Thyroid gland (tissue), 4 donors: ENCODE measurements around the gene TBX2. TPM values are rescaled to one million over a fixed set of nuclear protein-coding genes. Genes with fewer than 3 reads are reported as not detected.

Experiments
- DNase-seq, 2 donors: peaks; one replicate each; pipeline ENCODE4 v3.0.0-alpha.2; 2019
- H3K27ac ChIP-seq, 3 donors: fragments of 200-600 bp; sonication (generic); 1 replicate in 2 of 3; 2 replicates in 1 of 3; pipeline ENCODE4 v1.5.1; 2016 to 2019; ENCODE audit warnings: mild to moderate bottlenecking in 1 of 3, moderate library complexity in 1 of 3
- H3K27me3 ChIP-seq: fragments of 200-600 bp; sonication (generic); one replicate; pipeline ENCODE4 v1.5.1; 2019
- H3K36me3 ChIP-seq, 2 donors: fragments of 200-600 bp; sonication (generic); one replicate each; pipeline ENCODE4 v1.5.1; 2016 to 2019
- H3K4me1 ChIP-seq, 2 donors: fragments of 200-600 bp; sonication (generic); one replicate each; pipeline ENCODE4 v1.5.1; 2017 to 2019
- H3K4me3 ChIP-seq, 3 donors: fragments of 200-600 bp; sonication (generic); replicated peaks in 1 of 3; 1 replicate in 2 of 3; 2 replicates in 1 of 3; pipeline ENCODE4 v1.5.1; 2016; ENCODE audit warnings: mild to moderate bottlenecking in 1 of 3
- H3K9me3 ChIP-seq: fragments of 200-600 bp; sonication (generic); one replicate; pipeline ENCODE4 v1.5.1; 2017
- POLR2A ChIP-seq, 2 donors: fragments of 450-650 bp; IDR thresholded peaks; one replicate each; pipeline ENCODE4 v1.6.1; 2017; ENCODE audit warnings: antibody characterized with exemption in 2 of 2, mild to moderate bottlenecking in 2 of 2, moderate library complexity in 1 of 2
- WGBS, 2 donors: methylation state at CpG; one replicate each; pipeline ENCODE4 v1.1.5; 2017; 5-methylcytosine and 5-hydroxymethylcytosine counted together
- intact Hi-C: fragments of 100-400 bp; cut with DNase I; formaldehyde crosslinking; loops from one replicate; pipeline ENCODE4 v1.15.1; 2023
- total RNA-seq, 4 donors: library from RNA; depleted of rRNA; stranded (reverse); fragments of >200 nt; gene quantifications; one replicate each; pipeline ENCODE4 v1.2.3, GENCODE V29; 2016
- TF ChIP-seq, protein P1 (sequence below), 6 experiments: fragments of 200-600 bp in 3 of 6; fragments of 450-650 bp in 3 of 6; sonication (generic) in 3 of 6; IDR thresholded peaks; one replicate each; pipeline ENCODE4 v1.5.1; 2016 to 2019; ENCODE audit warnings: antibody characterized with exemption in 6 of 6, mild to moderate bottlenecking in 2 of 6, inconsistent platforms in 1 of 6, moderate library complexity in 1 of 6

TBX2 gene
- total RNA-seq, 4 donors from 2014 or later, result 5.3 to 20.2 (median 11.0) TPM

DNA sequence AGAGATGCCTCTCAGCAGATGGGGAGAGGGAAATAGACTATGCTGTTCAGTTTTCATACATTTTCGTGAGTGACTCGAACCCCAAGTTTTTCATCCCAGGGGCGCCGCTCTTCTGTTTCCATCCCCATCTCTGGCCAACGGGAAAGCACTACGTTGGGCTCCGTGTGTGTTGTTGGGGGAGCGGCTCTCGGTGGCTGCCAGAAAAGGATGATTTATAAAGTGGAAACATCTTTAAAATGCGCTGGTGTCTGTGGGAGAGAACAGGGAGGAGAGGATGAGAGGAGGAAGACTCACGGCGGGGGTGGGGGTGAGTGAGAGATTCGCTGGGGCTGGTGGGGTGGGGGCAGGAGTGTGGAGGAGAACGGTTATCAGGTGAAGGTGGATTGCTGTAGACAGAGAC is 58.4 kb downstream of the TBX2 start:
- Histone ChIP-seq H3K4me1 (peaks cover 6 to 33% of the 10 kb centered on the region in 2 donors), H3K27ac (no peak overlapping the region), H3K9me3 (no peaks in the 10 kb centered on the region), H3K4me3 (no peak overlapping the region), H3K36me3 (no peaks in the 10 kb centered on the region), H3K27me3 (peaks cover 69% of the 10 kb centered on the region)
- no peak for DNase-seq
- intact Hi-C loops, result no loop called here
- 11 to 14% methylated on average over 14 of the region's 14 CpGs for WGBS, 2 donors
- TF ChIP-seq POLR2A (IDR thresholded peaks at IDR 0.05), result no peak
- TF ChIP-seq, protein P1, sequence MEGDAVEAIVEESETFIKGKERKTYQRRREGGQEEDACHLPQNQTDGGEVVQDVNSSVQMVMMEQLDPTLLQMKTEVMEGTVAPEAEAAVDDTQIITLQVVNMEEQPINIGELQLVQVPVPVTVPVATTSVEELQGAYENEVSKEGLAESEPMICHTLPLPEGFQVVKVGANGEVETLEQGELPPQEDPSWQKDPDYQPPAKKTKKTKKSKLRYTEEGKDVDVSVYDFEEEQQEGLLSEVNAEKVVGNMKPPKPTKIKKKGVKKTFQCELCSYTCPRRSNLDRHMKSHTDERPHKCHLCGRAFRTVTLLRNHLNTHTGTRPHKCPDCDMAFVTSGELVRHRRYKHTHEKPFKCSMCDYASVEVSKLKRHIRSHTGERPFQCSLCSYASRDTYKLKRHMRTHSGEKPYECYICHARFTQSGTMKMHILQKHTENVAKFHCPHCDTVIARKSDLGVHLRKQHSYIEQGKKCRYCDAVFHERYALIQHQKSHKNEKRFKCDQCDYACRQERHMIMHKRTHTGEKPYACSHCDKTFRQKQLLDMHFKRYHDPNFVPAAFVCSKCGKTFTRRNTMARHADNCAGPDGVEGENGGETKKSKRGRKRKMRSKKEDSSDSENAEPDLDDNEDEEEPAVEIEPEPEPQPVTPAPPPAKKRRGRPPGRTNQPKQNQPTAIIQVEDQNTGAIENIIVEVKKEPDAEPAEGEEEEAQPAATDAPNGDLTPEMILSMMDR (IDR thresholded peaks at IDR 0.05), result no peak

DNA sequence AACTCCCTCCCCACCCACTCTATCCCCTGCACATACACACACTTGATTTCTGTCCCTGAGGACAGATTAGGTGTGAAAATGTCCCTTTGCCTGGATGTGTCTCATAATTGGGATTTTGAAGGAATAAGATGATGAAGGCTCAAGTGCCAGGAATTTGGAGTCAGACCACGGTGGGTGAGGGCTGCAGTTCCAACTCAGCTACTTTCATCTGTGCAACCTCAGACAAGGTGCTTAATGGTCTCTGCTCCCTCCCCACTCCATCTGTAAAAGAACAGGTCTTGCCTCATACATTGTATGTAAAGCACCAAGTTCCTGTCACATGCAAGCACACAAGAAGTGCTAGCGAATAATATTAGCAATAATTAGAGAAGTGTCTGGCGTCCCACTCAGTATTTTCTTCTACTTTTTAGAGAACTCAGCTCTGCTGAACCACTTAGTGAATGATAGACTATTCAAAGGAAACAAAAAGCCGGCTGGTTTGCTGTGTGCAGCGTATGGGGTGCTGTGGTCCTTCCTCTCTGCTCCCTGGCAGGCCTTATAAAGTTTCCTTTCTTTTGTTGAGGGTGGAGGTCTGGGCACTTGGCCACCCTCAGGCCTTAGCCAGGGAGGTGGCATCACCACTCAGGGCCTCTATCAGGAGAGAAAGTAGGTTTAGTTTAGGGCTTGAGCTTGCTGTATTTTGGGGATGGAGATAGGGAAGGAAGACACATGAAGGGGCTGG is 58.9 kb downstream of the TBX2 start:
- Histone ChIP-seq H3K9me3 (no peaks in the 10 kb centered on the region), H3K4me1 (peaks cover 6 to 33% of the 10 kb centered on the region in 2 donors), H3K4me3 (no peak overlapping the region), H3K27ac (no peak overlapping the region), H3K27me3 (peaks cover 64% of the 10 kb centered on the region), H3K36me3 (no peaks in the 10 kb centered on the region)
- TF ChIP-seq POLR2A (IDR thresholded peaks at IDR 0.05), result no peak
- TF ChIP-seq, protein P1 (IDR thresholded peaks at IDR 0.05), result no peak
- DNase-seq, result no peak
- WGBS, 2 donors, result 39 to 48% methylated on average over 5 of the region's 5 CpGs
- intact Hi-C loops, result no loop called here

Other genes starting within 250 kb of the TBX2 start
- under 1 TPM in 1 of 4 donors, not detected in 3; 0.54 TPM for gene TBX4, start 52.6 kb downstream of the TBX2 start, total RNA-seq
- gene NACA2, start 191.4 kb downstream of the TBX2 start, total RNA-seq, result not detected